WI38 (cell line): ENCODE data around the gene DDX5.

Experiments used
- H3K4me3 ChIP-seq: 2 replicates; pipeline ENCODE4 v1.5.1; 2011; ENCODE audit warnings: low read depth, mild to moderate bottlenecking, control low read depth, low read length
- TF ChIP-seq, protein P1 (sequence below): IDR thresholded peaks from 2 replicates; pipeline ENCODE4 v1.5.1; 2012; ENCODE audit warnings: low read depth, mild to moderate bottlenecking, control low read depth, low read length

The DDX5 gene

DNA sequence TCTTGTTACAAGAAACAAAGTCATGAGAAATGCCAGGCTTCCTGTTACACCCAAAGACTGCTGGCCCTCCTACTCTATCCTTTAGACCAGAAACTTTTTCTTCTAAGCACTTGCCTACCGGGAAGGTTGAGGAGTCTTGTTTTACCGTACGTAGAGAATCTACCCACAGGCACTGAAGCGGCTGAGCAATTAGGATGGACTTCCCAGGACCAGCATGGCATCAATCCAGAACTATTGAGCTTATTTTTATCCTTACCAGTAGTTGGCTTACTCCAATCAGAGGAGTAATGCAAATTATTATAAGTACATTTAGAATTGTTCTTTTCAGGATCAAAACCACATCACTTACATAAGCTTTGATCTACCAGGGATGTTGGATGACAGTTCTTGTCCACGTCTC, 26.3 kb upstream of the DDX5 start:
- no peak overlapping the region for H3K4me3 ChIP-seq
- TF ChIP-seq, protein P1, sequence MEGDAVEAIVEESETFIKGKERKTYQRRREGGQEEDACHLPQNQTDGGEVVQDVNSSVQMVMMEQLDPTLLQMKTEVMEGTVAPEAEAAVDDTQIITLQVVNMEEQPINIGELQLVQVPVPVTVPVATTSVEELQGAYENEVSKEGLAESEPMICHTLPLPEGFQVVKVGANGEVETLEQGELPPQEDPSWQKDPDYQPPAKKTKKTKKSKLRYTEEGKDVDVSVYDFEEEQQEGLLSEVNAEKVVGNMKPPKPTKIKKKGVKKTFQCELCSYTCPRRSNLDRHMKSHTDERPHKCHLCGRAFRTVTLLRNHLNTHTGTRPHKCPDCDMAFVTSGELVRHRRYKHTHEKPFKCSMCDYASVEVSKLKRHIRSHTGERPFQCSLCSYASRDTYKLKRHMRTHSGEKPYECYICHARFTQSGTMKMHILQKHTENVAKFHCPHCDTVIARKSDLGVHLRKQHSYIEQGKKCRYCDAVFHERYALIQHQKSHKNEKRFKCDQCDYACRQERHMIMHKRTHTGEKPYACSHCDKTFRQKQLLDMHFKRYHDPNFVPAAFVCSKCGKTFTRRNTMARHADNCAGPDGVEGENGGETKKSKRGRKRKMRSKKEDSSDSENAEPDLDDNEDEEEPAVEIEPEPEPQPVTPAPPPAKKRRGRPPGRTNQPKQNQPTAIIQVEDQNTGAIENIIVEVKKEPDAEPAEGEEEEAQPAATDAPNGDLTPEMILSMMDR = no peak

DNA sequence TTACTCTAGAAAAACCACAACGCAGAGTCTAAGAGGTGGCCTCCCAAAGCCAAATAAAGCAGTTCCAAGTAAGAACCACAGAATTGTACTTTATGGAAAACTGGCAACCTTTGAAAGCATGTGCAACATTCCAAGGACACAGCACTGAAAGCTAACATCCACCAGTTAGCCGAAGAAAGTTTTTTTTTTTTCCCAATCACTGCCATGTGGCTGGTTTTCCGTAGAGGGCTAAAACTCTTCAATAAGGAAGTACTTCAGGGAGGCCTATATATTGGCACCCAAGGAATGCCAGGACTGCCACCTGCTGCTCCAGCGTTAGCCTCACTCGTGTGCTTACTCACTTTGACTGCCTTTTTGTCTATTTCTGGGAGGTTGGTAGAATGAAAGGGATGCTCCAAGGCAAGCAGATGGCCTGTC, 25.9 kb upstream of the DDX5 start:
- H3K4me3 ChIP-seq = no peak overlapping the region
- TF ChIP-seq, protein P1 = no peak

DNA sequence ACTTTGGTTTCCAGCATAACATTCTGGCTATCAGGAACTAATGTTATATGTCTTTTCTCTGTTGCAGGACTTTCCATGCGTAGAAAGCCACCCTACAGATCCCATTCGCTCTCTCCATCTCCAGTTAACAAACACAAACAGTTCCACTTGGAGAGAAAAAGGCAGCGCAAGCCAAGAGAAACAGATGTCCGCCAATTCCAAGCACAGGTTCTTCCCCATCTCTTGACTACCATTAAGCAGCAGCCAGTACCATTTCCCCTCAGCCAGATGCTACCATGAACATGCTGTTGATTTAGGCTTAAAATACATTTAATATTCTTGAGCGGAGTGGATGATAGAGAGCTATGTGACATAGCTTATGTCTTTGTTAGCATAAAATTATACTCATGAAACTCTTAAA, 23.1 kb upstream of the DDX5 start:
- TF ChIP-seq, protein P1 = no peak
- H3K4me3 ChIP-seq = no peak overlapping the region

DNA sequence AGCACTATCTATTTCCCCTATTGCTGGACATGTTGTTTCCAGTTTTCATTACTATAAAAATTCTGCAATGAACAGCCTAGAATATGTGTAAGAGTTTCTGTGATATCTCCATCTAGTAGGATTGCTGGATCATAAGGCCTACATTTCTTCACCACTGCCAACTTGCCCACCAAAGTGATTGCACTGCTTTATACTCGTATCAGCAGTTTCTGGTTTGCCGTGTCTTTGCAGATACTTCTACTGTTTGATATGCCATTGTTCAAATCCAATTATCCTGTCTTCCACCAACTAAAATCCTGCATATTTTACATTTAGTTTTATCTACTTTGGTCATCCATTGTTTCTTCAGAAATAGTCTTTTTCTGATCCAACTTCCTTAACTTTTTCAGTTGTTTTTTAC, 21.8 kb upstream of the DDX5 start:
- TF ChIP-seq, protein P1 = no peak
- H3K4me3 ChIP-seq = no peak overlapping the region

DNA sequence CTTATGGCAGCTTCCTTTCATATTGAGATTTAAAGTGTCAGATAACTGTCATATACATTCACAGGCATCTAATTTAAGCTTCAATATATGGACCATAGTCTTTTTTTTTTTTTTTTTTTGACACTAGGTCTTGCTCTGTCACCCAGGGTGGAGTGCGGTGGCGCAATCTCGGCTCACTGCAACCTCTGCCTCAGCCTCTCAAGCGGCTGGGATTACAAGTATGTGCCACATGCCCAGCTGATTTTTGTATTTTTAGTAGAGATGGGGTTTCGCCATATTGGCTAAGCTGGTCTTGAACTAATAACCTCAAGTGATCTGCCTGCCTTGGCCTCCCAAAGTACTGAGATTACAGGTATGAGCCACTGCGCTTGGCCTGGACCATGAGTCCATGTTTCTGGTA, 14.3 kb upstream of the DDX5 start:
- H3K4me3 ChIP-seq = no peak overlapping the region
- TF ChIP-seq, protein P1 = no peak

DNA sequence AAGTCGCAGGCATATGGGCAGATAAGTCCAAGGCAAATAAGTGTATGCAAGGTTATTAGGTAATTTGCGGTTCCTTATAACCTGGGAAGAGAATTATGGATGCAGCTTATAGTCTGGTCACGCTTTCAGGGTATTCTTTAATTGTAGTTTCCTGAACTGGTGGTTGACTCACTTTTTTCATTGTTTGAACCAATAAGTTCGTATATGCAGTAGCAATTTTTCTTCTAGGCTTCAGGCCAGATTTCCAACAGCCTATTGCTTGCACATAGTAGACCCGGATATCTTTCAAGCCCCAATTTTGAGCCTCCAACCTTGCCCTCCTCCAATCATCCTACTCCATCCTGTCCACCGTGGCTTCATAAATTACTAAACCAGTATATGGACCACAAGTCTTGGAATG, 13.5 kb upstream of the DDX5 start:
- H3K4me3 ChIP-seq = no peak overlapping the region
- TF ChIP-seq, protein P1 = no peak

DNA sequence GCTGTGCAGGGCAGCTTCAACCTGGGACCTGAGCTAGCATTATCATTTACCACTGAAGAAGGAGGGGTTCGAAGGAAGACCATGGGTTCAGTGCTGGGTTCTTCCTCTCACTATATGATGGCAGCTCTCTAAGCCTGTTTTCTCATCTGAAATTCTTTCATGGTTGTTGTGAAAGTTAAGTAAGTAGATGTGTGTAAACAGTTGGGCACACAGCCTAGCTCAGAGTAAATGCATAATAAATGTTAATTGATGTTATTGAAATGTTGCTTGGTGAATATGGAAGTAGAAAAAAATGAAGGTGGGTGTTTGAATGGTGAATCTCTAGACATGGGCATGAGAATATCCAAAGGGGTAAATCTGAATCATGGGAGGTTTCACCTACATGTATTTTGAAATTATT, 9.7 kb upstream of the DDX5 start:
- TF ChIP-seq, protein P1 = no peak
- H3K4me3 ChIP-seq = no peak overlapping the region

DNA sequence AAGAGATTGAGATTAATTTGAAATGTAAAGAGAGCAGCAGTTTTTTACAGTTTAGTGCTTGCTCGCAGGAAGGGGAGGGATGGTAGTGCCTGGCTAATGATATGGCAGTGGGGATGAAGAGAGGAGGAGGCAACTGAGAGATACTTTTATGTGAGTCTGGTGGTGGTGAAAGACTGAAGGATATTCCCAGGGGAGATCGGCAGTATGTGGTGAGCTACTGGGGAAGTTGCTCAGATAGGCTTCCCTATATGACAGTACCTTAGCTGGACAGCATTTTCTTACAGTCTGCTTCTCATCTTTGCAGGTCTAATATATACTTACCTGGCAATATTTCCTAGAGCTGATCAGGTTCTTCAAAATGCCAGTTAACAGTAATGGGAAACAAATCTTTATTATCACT, 9.3 kb upstream of the DDX5 start:
- no peak overlapping the region for H3K4me3 ChIP-seq
- TF ChIP-seq, protein P1 = no peak
